ENCODE measurements around the gene AAR2.

The AAR2 gene

GRCh38 chr20:36235892-36236785 is at the start of gene AAR2:
TSS of gene AAR2 (plus strand) at chr20:36236478. CDS start at chr20:36239869, 3,391 bp downstream.
- peak; percentile 69 for DNase-seq

GRCh38 chr20:36193977-36194712 is 42.1 kb upstream of the AAR2 start:
- DNase-seq = no peak

- DNase-seq = no peak
Measured at GRCh38 chr20:36196676-36197075, 39.6 kb upstream of the AAR2 start.

- DNase-seq = no peak
Measured at GRCh38 chr20:36197271-36197670, 39.0 kb upstream of the AAR2 start.

- peak; percentile 72 to 75 for DNase-seq
Measured at GRCh38 chr20:36199345-36200257, 36.7 kb upstream of the AAR2 start.

- no peak for DNase-seq
Measured at GRCh38 chr20:36200451-36200850, 35.8 kb upstream of the AAR2 start.

GRCh38 chr20:36201198-36201597 is 35.1 kb upstream of the AAR2 start:
- no peak for DNase-seq

GRCh38 chr20:36202891-36203338 is 33.4 kb upstream of the AAR2 start:
- peak; percentile 66 to 72 for DNase-seq

GRCh38 chr20:36203861-36204260 is 32.4 kb upstream of the AAR2 start:
- no peak for DNase-seq

- DNase-seq = no peak
Measured at GRCh38 chr20:36205026-36205425, 31.3 kb upstream of the AAR2 start.

- DNase-seq = no peak
Measured at GRCh38 chr20:36206068-36206467, 30.2 kb upstream of the AAR2 start.

- DNase-seq = no peak
Measured at GRCh38 chr20:36206641-36207040, 29.6 kb upstream of the AAR2 start.

- no peak for DNase-seq
Measured at GRCh38 chr20:36207602-36208001, 28.7 kb upstream of the AAR2 start.

- DNase-seq = no peak
Measured at GRCh38 chr20:36208257-36208656, 28.0 kb upstream of the AAR2 start.

- no peak for DNase-seq
Measured at GRCh38 chr20:36210436-36211021, 25.7 kb upstream of the AAR2 start.

GRCh38 chr20:36213362-36213761 is 22.9 kb upstream of the AAR2 start:
- no peak for DNase-seq

- no peak for DNase-seq
Measured at GRCh38 chr20:36214684-36215256, 21.5 kb upstream of the AAR2 start.

GRCh38 chr20:36215778-36216177 is 20.5 kb upstream of the AAR2 start:
- no peak for DNase-seq

- no peak for DNase-seq
Measured at GRCh38 chr20:36216314-36217025, 19.8 kb upstream of the AAR2 start.

GRCh38 chr20:36217226-36217625 is 19.1 kb upstream of the AAR2 start:
- DNase-seq = no peak

- DNase-seq = no peak
Measured at GRCh38 chr20:36218380-36219064, 17.8 kb upstream of the AAR2 start.
